Panc1 (cell line): Measurements from ENCODE around the gene CES2.

Experiments used
- POLR2AphosphoS5 ChIP-seq: IDR thresholded peaks from 2 replicates; pipeline ENCODE4 v1.6.1; 2012; ENCODE audit warnings: mild to moderate bottlenecking, low read depth, low read length, moderate library complexity
- TF ChIP-seq, protein P1 (sequence below): fragments of 450-650 bp; IDR thresholded peaks from 2 replicates; pipeline ENCODE4 v1.5.1; 2017; ENCODE audit warnings: mild to moderate bottlenecking

GRCh38 chr16:66890799-66891198, 44.5 kb upstream of the CES2 start:
- TF ChIP-seq, protein P1, sequence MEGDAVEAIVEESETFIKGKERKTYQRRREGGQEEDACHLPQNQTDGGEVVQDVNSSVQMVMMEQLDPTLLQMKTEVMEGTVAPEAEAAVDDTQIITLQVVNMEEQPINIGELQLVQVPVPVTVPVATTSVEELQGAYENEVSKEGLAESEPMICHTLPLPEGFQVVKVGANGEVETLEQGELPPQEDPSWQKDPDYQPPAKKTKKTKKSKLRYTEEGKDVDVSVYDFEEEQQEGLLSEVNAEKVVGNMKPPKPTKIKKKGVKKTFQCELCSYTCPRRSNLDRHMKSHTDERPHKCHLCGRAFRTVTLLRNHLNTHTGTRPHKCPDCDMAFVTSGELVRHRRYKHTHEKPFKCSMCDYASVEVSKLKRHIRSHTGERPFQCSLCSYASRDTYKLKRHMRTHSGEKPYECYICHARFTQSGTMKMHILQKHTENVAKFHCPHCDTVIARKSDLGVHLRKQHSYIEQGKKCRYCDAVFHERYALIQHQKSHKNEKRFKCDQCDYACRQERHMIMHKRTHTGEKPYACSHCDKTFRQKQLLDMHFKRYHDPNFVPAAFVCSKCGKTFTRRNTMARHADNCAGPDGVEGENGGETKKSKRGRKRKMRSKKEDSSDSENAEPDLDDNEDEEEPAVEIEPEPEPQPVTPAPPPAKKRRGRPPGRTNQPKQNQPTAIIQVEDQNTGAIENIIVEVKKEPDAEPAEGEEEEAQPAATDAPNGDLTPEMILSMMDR, result no peak
- TF ChIP-seq POLR2AphosphoS5, result no peak
